Activated naive CD4-positive, alpha-beta T cell treated with anti-CD3 and anti-CD28 coated beads, Interleukin-2, amount 50 U/mL, for 24 hours (primary cell): ENCODE data around the gene SLC2A13.
"Not testable (repeated sequence)": the region's sequence is repeated elsewhere in the genome, so short reads cannot be mapped to it uniquely, and the experiment has no call there.

Experiments used
- H3K27ac Mint-ChIP-seq: one replicate; pipeline ENCODE4 v1.8.0; 2021; ENCODE audit warnings: mild to moderate bottlenecking, mixed read lengths
- H3K27me3 Mint-ChIP-seq: one replicate; pipeline ENCODE4 v1.8.0; 2021; ENCODE audit warnings: mixed read lengths
- H3K36me3 Mint-ChIP-seq: one replicate; pipeline ENCODE4 v1.8.0; 2021; ENCODE audit warnings: mixed read lengths
- H3K4me1 Mint-ChIP-seq: one replicate; pipeline ENCODE4 v1.8.0; 2021; ENCODE audit warnings: mixed read lengths
- H3K4me3 Mint-ChIP-seq: one replicate; pipeline ENCODE4 v1.8.0; 2021; ENCODE audit warnings: mild to moderate bottlenecking, mixed read lengths
- H3K9me3 Mint-ChIP-seq: one replicate; pipeline ENCODE4 v1.8.0; 2021; ENCODE audit warnings: mixed read lengths

Gene SLC2A13

DNA sequence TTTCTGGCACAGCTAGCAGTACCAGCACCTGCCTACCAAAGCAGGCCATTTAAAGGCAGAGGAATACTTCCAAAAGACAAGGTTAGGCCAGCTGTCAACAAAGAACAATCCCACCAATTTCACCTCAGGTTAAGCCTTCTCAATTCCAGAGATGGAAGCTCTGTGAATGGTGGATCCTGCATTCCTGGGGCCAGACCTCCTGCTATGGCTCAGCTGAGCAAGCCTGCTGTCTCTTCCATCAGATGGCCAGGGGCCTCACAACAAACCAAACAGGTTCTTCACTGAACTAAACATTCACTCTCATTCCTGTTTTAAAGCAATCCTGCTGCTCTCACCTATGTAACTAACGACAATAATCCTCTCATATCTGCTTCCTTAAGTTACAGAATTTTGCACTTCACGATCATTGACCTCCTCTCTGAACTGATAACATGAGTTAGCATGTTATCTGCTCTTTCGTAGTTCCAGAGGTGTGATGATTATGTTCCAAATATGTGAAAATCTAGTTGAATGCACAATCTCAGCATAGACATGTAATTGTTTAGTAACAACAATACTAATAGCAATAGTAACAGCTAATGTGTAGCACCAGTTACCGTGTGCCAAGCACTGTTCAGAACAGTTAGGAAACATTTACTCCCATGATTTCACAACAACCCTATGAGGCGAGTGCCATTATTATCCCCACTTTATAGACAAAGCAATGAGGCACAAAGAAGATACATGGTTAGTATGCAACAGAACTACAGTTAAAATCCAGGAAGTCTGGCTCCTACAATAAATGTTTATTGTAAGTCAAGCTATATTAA is 73.2 kb downstream of the SLC2A13 start:
- Mint-ChIP-seq H3K9me3 (no peaks in the 10 kb centered on the region), H3K36me3 (no peaks in the 10 kb centered on the region), H3K27me3 (no peaks in the 10 kb centered on the region), H3K27ac (no peak overlapping the region), H3K4me1 (no peaks in the 10 kb centered on the region), H3K4me3 (no peak overlapping the region)

DNA sequence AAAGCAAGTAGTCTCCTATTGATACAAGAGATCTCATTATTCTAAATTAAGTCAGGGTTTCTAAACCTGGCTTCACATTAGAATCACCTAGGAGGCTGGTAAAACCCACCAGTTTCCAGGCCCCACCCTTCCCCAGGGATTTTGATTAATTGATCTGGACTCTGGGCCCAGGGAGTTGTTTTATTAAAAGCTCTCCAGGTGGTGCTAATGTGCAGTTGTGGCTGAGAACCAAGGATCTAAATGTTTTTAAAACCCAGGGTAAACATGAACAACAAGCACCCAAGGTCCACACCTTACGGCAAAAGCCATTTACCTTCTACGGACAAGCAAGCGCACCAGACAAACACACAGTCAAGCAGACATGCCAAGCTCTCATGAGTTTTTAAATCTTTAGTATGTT is 73.9 kb downstream of the SLC2A13 start:
- Mint-ChIP-seq H3K27ac (no peak overlapping the region), H3K4me1 (no peaks in the 10 kb centered on the region), H3K27me3 (no peaks in the 10 kb centered on the region), H3K9me3 (no peaks in the 10 kb centered on the region), H3K36me3 (no peaks in the 10 kb centered on the region), H3K4me3 (no peak overlapping the region)

DNA sequence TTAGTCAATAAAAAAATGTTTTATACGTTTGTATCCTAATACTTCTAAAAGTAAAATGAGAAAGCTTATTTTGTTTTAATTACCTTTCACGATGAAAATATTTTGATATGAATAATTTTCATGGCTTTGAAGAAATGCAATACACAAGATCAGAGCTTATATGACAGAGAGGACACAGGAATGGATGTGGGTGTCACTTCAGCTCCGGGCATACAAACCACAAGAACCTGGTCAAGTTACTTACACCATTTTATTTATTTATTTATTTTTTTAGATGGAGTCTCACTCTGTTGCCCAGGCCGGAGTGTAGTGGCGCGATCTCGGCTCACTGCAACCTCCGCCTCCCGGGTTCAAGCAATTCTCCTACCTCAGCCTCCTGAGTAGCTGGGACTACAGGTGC is 74.9 kb downstream of the SLC2A13 start:
- H3K27me3 Mint-ChIP-seq, H3K9me3 Mint-ChIP-seq, H3K27ac Mint-ChIP-seq, H3K36me3 Mint-ChIP-seq, H3K4me1 Mint-ChIP-seq, H3K4me3 Mint-ChIP-seq: not testable (repeated sequence)

DNA sequence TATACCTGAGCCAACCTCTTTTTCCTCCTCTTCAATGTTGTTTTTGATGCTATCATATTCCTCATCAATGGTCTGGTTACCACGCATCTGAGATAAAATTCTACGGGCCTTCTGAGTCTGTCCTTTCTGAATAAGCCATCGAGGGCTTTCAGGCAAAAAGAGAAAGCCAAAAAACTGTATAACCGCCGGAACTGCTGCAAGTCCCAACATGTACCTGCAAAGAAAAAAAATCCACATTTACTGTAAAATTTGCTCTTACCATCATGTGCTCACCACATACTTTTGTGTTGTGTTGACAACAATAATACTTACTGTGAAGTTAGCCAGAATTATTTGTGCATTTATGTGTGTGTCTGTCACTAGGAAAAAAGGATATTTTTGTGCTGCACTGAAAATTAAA is 77.6 kb downstream of the SLC2A13 start:
- peaks cover 4% of the 10 kb centered on the region for H3K4me1 Mint-ChIP-seq
- no peaks in the 10 kb centered on the region for H3K27me3 Mint-ChIP-seq
- H3K9me3 Mint-ChIP-seq: no peaks in the 10 kb centered on the region
- no peaks in the 10 kb centered on the region for H3K36me3 Mint-ChIP-seq
- no peak overlapping the region for H3K4me3 Mint-ChIP-seq
- peak overlapping the region; percentile 10 for H3K27ac Mint-ChIP-seq

DNA sequence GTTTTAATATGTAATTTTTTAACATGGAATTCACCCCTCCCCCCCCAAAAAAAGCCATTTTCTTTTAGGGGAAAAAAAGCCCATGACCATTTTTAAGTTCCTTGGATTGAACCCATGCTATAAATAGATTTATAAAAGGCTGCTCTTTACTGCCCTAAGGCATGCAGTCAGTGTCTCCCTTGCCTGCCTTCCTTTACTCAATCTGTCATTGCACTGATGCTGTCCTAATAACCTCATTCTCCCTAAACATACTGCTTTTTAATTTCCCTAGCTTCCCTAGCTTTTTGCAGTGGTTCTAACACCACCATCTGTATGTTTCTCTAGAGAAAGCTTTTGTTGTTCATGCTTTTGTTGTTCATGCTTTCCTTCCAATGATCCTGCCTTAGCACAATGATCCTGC is 83.0 kb downstream of the SLC2A13 start:
- H3K27me3 Mint-ChIP-seq: no peaks in the 10 kb centered on the region
- no peak overlapping the region for H3K27ac Mint-ChIP-seq
- H3K4me1 Mint-ChIP-seq: peaks cover 4% of the 10 kb centered on the region
- H3K36me3 Mint-ChIP-seq: no peaks in the 10 kb centered on the region
- no peak overlapping the region for H3K4me3 Mint-ChIP-seq
- H3K9me3 Mint-ChIP-seq: no peaks in the 10 kb centered on the region

DNA sequence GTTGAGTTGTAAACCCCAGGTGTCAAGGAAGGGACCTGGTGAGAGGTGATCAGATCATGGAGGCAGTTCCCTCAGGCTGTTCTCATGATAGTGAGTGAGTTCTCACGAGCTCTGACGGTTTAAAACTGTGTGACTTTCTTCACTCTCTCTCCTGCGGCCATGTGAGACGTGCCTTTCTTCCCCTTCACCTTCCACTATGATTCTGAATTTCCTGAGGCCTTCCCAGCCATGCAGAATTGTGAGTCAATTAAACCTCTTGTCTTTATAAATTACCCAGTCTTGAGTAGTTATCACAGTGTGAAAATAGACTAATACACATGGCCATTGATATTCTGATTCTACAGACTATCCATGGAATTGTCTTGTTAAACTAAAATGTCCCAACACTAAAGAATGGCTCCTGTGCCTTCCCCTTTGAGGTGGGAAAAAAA is 85.6 kb downstream of the SLC2A13 start:
- Mint-ChIP-seq H3K4me1 (peaks cover 8% of the 10 kb centered on the region), H3K9me3 (no peaks in the 10 kb centered on the region), H3K36me3 (no peaks in the 10 kb centered on the region), H3K4me3 (no peak overlapping the region), H3K27ac (no peak overlapping the region), H3K27me3 (no peaks in the 10 kb centered on the region)

DNA sequence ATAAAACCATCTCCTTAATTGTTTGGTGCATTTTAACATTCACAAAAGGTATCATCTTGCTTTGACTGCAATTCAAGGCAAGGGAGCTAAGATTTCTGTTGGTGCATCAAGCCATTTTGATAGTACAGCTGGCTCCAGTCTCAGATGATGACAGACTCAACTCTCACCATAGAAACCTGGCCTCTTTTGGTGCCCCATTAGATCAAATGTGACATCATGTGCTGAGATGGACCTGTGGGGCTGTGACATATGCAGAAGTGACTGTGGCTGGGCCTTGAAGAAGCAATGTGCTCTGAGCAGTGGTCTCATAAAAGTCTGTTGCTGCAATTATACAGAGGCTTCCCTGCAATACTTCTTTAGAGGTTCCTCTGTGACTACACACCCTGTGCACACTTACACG is 88.4 kb downstream of the SLC2A13 start:
- Mint-ChIP-seq H3K36me3 (no peaks in the 10 kb centered on the region), H3K4me1 (peaks cover 6% of the 10 kb centered on the region), H3K27ac (no peak overlapping the region), H3K9me3 (no peaks in the 10 kb centered on the region), H3K27me3 (no peaks in the 10 kb centered on the region), H3K4me3 (no peak overlapping the region)

DNA sequence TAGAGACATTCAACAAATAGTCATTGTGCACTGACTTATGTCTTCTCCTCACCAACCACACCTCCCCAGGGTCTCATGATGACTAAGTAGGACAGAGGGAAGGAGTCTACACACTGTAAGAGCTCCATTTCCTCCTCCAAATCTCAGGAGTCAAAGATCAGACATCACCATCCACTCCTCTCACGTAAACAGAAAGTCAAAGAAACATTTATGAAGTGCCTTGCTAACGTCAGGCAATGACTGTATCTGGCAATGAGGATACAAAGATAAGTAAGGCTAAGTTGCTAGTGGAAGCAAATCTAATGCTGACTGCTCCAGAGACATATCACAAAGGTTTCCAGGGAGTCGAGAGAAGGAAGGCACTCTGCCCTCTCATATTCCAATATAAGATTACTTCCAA is 88.9 kb downstream of the SLC2A13 start:
- H3K9me3 Mint-ChIP-seq: no peaks in the 10 kb centered on the region
- no peak overlapping the region for H3K27ac Mint-ChIP-seq
- no peak overlapping the region for H3K4me3 Mint-ChIP-seq
- H3K4me1 Mint-ChIP-seq: peaks cover 8% of the 10 kb centered on the region
- H3K27me3 Mint-ChIP-seq: no peaks in the 10 kb centered on the region
- no peaks in the 10 kb centered on the region for H3K36me3 Mint-ChIP-seq

DNA sequence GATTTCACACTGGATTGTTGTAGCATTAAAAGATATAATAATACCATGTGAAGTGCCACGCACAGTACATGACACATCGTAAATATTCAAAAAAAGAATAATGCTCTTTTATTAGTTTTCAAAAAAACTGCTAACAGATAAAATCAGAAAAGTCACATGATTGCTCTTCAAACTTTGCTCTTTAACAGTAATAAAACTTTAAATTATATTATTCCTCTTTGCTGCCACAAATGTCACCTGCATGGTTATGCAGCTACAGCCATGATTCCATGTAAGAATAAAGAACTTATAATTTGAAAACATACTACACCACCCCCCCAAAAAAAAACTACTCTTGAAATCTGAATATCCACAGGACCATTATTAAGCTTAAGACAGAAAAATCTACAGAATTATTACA is 90.0 kb downstream of the SLC2A13 start:
- H3K27me3 Mint-ChIP-seq: no peaks in the 10 kb centered on the region

DNA sequence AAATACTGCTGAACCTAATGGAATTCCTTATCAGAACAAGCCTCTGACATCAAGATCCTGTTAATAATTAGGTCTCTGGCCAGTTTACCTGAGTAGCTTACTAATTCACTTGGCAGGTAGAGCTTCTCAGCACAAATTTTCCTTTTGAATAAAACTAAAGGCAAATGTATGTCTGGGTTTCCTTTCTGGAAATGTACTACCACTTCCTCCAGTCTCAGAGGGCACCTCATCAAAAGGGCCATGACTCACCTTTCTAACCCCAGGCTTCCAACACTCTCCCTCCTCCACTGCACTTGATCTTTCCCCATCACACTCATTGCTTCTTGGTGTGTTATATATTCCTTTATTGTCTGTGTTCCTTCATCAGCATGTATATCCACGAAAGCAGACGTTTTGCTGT is 90.5 kb downstream of the SLC2A13 start:
- no peaks in the 10 kb centered on the region for H3K36me3 Mint-ChIP-seq
- H3K27ac Mint-ChIP-seq: no peak overlapping the region
- no peak overlapping the region for H3K4me3 Mint-ChIP-seq
- H3K9me3 Mint-ChIP-seq: no peaks in the 10 kb centered on the region
- peaks cover 17% of the 10 kb centered on the region for H3K4me1 Mint-ChIP-seq
- no peaks in the 10 kb centered on the region for H3K27me3 Mint-ChIP-seq

More for the DNA sequence above, 90.0 kb downstream of the SLC2A13 start:
- Mint-ChIP-seq H3K4me1 (peaks cover 17% of the 10 kb centered on the region), H3K4me3 (no peak overlapping the region), H3K27ac (no peak overlapping the region), H3K9me3 (no peaks in the 10 kb centered on the region), H3K36me3 (no peaks in the 10 kb centered on the region)

DNA sequence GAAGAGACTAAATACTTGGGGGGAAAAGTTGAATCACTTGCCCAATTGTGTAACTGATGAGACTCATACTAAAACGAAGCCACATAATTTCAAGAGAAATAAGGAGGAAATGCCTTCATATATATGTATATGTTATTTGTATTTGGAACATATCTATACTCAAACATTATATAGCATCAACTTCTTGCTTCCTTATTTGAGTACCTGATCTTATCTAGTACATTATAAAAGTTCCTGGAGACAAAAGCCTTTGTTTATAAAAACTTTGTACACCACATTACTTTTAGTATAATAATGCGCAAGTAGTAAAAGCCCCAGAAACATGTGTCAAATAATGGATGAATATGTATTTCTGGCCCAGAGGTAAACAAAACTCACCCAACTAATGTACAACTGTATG is 92.0 kb downstream of the SLC2A13 start:
- Mint-ChIP-seq H3K4me3 (no peak overlapping the region), H3K9me3 (no peaks in the 10 kb centered on the region)

DNA sequence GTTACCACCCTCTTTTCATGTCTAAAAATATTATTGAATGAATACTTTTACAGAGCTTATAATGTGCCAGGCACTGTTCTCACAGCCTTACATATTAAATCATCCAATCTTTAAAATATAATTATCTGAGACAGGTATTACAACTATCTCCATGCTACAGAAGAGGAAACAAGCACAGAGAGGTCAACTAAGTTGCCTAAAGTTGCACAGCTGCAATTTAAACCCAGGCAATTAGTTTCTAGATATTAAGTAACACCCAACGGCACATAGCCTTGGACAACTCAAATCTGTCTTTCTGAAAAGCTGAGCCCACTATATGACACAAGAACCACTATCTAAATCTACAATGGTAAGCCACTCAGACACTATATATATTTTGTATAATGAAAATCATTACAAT is 92.6 kb downstream of the SLC2A13 start:
- Mint-ChIP-seq H3K27ac (no peak overlapping the region), H3K27me3 (no peaks in the 10 kb centered on the region), H3K4me3 (no peak overlapping the region), H3K4me1 (peaks cover 17% of the 10 kb centered on the region), H3K36me3 (no peaks in the 10 kb centered on the region), H3K9me3 (no peaks in the 10 kb centered on the region)

More for the DNA sequence above, 92.0 kb downstream of the SLC2A13 start:
- Mint-ChIP-seq H3K36me3 (no peaks in the 10 kb centered on the region), H3K4me1 (peaks cover 17% of the 10 kb centered on the region), H3K27ac (no peak overlapping the region), H3K27me3 (no peaks in the 10 kb centered on the region)

DNA sequence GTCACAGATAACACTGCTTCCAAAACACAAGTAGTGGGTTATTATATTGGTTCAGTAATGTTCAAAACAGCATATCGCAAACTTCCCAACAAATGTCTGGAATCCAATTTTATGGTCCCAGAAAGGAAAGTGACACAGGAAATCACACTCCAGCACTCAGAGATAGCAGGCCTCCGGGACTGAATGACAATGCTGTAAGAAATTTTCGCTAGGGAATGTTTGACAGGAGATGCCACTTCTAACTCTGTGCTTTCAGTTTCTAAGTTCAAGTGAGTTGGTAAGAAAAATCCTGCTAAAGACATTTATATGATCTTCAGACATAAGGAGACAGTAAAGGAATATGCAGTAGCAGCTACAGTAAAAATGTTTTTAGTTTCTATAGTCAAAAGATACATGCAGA is 93.2 kb downstream of the SLC2A13 start:
- H3K36me3 Mint-ChIP-seq: no peaks in the 10 kb centered on the region

DNA sequence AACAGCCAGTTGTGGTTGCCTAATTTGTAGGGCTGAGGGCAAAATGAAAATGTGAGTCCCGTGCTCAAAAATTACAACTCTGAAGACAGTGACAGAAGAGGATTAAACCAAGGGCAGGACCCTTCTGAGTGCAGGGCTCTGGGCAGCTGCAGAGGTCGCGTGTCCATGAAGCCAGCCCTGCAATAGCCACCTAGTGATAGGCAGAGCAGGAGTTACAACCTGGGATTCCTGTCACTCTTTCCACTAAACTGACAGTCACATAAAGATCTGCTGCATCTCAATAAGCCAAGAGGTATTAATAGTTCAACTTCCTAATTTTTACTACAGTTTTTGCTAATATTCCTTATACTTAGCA is 94.1 kb downstream of the SLC2A13 start:
- no peaks in the 10 kb centered on the region for H3K27me3 Mint-ChIP-seq
- H3K9me3 Mint-ChIP-seq: no peaks in the 10 kb centered on the region
- H3K4me1 Mint-ChIP-seq: peaks cover 17% of the 10 kb centered on the region
- H3K4me3 Mint-ChIP-seq: peak overlapping the region; percentile 71
- no peaks in the 10 kb centered on the region for H3K36me3 Mint-ChIP-seq
- H3K27ac Mint-ChIP-seq: no peak overlapping the region

More for the DNA sequence above, 93.2 kb downstream of the SLC2A13 start:
- no peaks in the 10 kb centered on the region for H3K9me3 Mint-ChIP-seq
- no peaks in the 10 kb centered on the region for H3K27me3 Mint-ChIP-seq
- no peak overlapping the region for H3K4me3 Mint-ChIP-seq
- no peak overlapping the region for H3K27ac Mint-ChIP-seq
- H3K4me1 Mint-ChIP-seq: peaks cover 17% of the 10 kb centered on the region

DNA sequence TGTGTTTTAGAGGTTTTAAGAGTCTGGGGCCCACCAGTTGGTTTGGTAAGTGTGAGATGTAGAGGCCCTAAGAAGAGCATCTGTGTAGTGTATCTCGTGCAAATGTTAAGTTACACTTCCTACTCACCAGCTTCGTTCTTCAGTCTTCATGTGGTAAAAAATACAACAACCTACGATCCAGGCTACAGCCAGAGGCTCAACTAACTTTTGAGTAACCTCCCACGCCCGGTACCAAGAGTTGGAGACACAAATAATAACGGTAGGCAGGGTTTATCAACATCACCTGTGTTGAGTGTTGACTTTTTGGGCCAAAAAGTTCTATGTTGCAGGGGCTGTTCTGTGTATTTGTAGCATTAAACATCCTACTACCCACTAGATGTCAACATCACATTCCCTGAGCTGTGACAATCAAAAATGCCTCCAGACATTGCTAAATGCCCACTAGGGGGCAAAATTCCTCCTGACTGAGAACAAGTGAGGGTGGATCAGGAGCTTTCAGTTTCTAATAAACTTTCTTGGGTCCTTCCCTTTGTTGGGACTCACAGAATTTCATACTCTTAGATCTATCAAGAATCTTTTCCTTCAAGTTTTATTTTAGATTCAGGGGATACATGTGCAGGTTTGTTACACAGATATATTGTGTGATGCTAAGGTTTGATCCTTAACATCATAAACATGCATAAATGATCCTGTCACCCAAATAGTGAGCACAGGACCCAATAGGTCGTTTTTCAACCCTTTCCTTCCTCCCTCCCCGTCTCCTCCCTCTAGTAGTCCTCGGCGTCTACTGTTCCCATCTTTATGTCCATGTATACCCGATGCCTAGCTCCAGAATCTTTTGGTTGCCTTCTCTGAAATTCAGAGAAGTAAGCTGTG is 94.7 kb downstream of the SLC2A13 start:
- H3K4me1 Mint-ChIP-seq: peaks cover 17% of the 10 kb centered on the region
- H3K4me3 Mint-ChIP-seq: peak overlapping the region; percentile 71
- no peaks in the 10 kb centered on the region for H3K36me3 Mint-ChIP-seq
- no peaks in the 10 kb centered on the region for H3K9me3 Mint-ChIP-seq
- H3K27ac Mint-ChIP-seq: no peak overlapping the region
- no peaks in the 10 kb centered on the region for H3K27me3 Mint-ChIP-seq
